Activated CD8-positive, alpha-beta T cell treated with anti-CD3 and anti-CD28 coated beads, Interleukin-2, amount 10 ng/mL, durations not matched to agents 7 days and 5 days (primary cell): Measurements from ENCODE around the gene STAB1. TPM values are rescaled to one million over a fixed set of nuclear protein-coding genes. Genes with fewer than 3 reads are reported as not detected.

Experiments used
- ATAC-seq: fragments of 150-1000 bp; cut with Tn5 transposase; one replicate; pipeline ENCODE4 v1.10.0; 2021; ENCODE audit warnings: moderate library complexity
- CTCF ChIA-PET: fragments of 350-600 bp; sonication (Branson Sonifier 250); formaldehyde crosslinking; loops from one replicate; lab custom pipeline; 2021; ENCODE audit warnings: antibody characterized with exemption; lab: Charles Lee
- POLR2A ChIA-PET: fragments of 350-600 bp; sonication (Branson Sonifier 250); formaldehyde crosslinking; loops from one replicate; lab custom pipeline; 2021; ENCODE audit warnings: antibody characterized with exemption; lab: Charles Lee
- DNase-seq: peaks from one replicate; pipeline ENCODE4 v3.0.0-alpha.2; 2020
- H3K27ac Mint-ChIP-seq: one replicate; pipeline ENCODE4 v1.8.0; 2021; ENCODE audit warnings: mild to moderate bottlenecking, mixed read lengths
- H3K27me3 Mint-ChIP-seq: one replicate; pipeline ENCODE4 v1.8.0; 2021; ENCODE audit warnings: low read depth, mixed read lengths
- H3K36me3 Mint-ChIP-seq: one replicate; pipeline ENCODE4 v1.8.0; 2021; ENCODE audit warnings: low read depth, mixed read lengths
- H3K4me1 Mint-ChIP-seq: one replicate; pipeline ENCODE4 v1.8.0; 2021; ENCODE audit warnings: low read depth, mixed read lengths
- H3K4me3 Mint-ChIP-seq: one replicate; pipeline ENCODE4 v1.8.0; 2021; ENCODE audit warnings: mild to moderate bottlenecking, mixed read lengths
- H3K9me3 Mint-ChIP-seq: one replicate; pipeline ENCODE4 v1.8.0; 2022; ENCODE audit warnings: mixed read lengths; ENCODE audit not compliant: insufficient read depth
- total RNA-seq, 2 experiments: library from RNA; stranded (reverse); gene quantifications; one replicate each; pipeline ENCODE4 v1.2.3, GENCODE V29; 2021

STAB1 gene
- total RNA-seq, 2 experiments from 2014 or later, result 0.05 TPM; not detected in 1

DNA sequence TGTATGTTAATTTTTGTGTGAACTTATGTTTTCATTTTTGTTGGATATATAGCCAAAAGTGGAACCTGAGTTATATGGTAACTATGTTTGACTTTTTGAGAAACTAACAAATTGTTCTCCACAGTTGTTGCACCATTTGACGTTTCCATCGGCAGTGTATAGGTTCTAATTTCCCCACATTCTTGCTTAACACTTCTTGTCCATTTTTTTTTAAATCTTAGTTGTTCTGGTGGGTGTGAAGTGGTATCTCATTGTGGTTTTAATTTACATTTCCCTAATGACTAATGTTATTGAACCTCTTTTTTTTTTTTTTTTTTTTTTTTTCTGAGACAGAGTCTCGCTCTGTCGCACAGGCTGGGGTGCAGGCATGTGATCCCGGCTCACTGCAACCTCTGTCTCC is 31.7 kb upstream of the STAB1 start:
- H3K27me3 Mint-ChIP-seq, result no peaks in the 10 kb centered on the region
- peaks cover 1% of the 10 kb centered on the region for H3K4me1 Mint-ChIP-seq
- CTCF ChIA-PET, result no interaction called here
- peaks cover 36% of the 10 kb centered on the region for H3K36me3 Mint-ChIP-seq
- H3K9me3 Mint-ChIP-seq, result no peaks in the 10 kb centered on the region
- POLR2A ChIA-PET, result no interaction called here
- DNase-seq, result no peak
- ATAC-seq, result no peak
- H3K4me3 Mint-ChIP-seq, result no peak overlapping the region
- no peak overlapping the region for H3K27ac Mint-ChIP-seq

DNA sequence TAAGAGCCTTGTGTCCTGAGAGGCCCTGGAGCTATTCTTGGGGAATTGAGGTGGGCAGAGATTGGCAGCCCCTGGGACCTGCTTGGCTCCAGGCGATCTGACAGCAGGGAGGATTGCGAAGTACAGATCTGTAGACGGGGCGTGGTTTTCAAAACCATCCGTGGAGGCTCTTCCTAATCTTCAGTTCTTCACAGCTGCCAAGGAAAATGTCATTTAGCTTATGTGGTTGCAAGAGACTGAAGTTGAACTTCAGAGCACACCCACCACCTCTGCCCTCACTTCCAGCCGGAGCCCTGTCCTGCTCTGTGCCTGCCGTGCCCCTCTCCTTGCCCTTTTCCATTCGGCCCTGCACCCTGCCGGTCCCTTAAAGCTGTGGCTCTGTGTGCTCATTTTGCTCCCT is 26.8 kb upstream of the STAB1 start:
- Mint-ChIP-seq H3K27me3 (no peaks in the 10 kb centered on the region), H3K4me3 (no peak overlapping the region), H3K27ac (no peak overlapping the region), H3K36me3 (peaks cover 20% of the 10 kb centered on the region), H3K9me3 (no peaks in the 10 kb centered on the region), H3K4me1 (no peaks in the 10 kb centered on the region)
- DNase-seq (no peak), ATAC-seq (no peak)
- ChIA-PET POLR2A (interaction anchor here (0.6 to 0.9 kb wide), 2 partner anchors 10 to 11 kb away, joined by 3 to 4 read pairs; no protein-coding TSS in a partner anchor), CTCF (no interaction called here)

DNA sequence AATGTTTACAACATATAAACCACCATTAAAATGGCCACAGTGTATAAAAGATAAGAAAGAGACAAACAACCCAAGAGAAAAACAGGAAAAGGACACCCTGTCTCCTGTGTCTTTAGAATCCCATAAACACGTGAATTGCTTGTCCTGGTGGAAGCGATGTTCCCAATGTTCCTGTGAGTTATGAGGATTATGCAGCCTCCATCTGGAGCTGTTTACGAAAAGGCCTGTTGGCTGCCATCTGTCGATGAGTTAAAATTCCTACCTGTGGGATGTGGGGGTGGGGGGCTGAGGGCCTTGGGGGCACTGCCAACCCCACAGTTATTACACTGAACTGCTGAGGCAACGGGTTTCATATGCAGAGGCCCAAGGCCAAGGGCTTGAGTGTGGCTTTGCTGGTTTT is 26.1 kb upstream of the STAB1 start:
- ChIA-PET POLR2A (no interaction called here), CTCF (interaction anchor here (1.7 kb wide), 1 partner anchor 16 kb away, joined by 4 read pairs; the partner anchor contains the start of gene TNNC1)
- Mint-ChIP-seq H3K27me3 (no peaks in the 10 kb centered on the region), H3K9me3 (no peaks in the 10 kb centered on the region), H3K4me1 (no peaks in the 10 kb centered on the region), H3K27ac (no peak overlapping the region), H3K4me3 (no peak overlapping the region), H3K36me3 (peaks cover 24% of the 10 kb centered on the region)
- DNase-seq, result no peak
- no peak for ATAC-seq

DNA sequence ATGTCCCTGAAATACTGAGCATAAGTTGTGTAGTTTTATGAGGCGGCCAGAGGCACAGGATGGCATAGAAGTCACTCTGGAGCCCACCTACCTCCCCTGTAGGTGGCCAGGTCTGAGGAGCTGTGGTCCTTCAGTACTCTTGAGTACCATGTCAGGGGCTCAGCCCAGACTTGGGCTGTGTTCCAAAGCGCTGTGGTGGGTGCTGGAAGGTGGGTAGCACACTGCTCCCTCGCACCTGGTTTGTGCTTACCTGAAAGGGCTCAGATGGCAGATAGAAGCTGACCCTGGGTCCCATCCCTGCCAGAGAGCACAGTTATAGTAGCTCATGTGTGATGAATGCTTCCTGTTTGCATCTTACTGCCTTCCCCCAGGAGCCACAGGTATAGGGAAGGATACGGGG is 24.2 kb upstream of the STAB1 start:
- no peak overlapping the region for H3K4me3 Mint-ChIP-seq
- H3K27me3 Mint-ChIP-seq, result no peaks in the 10 kb centered on the region
- DNase-seq (no peak), ATAC-seq (no peak)
- H3K4me1 Mint-ChIP-seq, result no peaks in the 10 kb centered on the region
- peaks cover 31% of the 10 kb centered on the region for H3K36me3 Mint-ChIP-seq
- no peak overlapping the region for H3K27ac Mint-ChIP-seq
- CTCF ChIA-PET, result interaction anchor here (1.1 to 1.8 kb wide), 5 partner anchors 9 to 24 kb away, joined by 3 to 6 read pairs (median 4); partner anchors contain the start of gene TNNC1
- POLR2A ChIA-PET, result interaction anchor here (0.6 kb wide), 1 partner anchor 37 kb away, joined by 3 read pairs; no protein-coding TSS in a partner anchor
- H3K9me3 Mint-ChIP-seq, result no peaks in the 10 kb centered on the region

DNA sequence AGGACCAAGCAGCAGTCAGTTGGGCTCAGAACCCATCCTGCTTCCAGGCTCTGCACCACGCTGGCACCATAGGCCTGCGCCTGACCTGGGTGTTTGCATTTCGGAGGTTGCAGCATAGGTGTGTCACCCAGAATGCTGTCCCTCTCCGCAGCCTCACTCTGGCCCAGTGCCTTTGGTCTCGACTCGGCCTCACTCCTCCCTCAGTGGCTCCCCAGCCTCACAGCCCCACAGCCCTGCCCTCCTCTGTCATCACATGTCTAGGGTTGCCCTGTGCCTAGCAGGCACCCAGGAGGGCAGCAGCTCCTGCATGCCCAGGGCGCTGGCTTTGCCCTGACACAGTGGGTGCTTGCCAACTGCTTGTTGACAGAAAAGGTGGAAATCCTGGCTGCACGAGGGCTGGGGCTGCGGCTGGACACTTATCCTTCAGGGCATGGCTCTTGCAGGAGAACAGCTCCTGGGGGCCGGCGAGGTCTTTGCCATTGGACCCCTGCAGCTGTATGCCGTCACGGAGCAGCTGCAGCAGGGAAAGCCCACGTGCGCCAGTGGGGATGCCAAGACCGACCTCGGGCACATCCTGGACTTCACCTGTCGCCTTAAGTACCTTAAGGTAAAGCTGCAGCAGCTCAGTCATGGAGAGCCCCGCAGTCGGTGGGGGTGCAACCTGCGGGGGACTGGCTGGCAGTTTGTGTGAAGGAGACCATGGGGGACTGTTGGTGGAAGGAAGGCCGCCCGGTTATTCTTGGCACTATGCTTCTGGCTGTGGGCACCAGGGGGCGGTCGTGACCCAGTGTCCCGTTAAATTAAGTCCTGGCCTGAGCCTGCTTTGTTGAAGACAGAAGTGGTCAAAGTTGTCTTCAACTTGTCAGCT is 23.5 kb upstream of the STAB1 start:
- no peaks in the 10 kb centered on the region for H3K4me1 Mint-ChIP-seq
- H3K36me3 Mint-ChIP-seq, result peaks cover 34% of the 10 kb centered on the region
- no peaks in the 10 kb centered on the region for H3K27me3 Mint-ChIP-seq
- H3K4me3 Mint-ChIP-seq, result no peak overlapping the region
- H3K9me3 Mint-ChIP-seq, result no peaks in the 10 kb centered on the region
- no peak overlapping the region for H3K27ac Mint-ChIP-seq
- peak; percentile 47 for DNase-seq
- POLR2A ChIA-PET, result interaction anchor here (0.6 kb wide), 1 partner anchor 38 kb away, joined by 3 read pairs; no protein-coding TSS in a partner anchor
- peak; percentile 54 for ATAC-seq
- CTCF ChIA-PET, result interaction anchor here (1.0 to 1.8 kb wide), 5 partner anchors 9 to 25 kb away, joined by 3 to 6 read pairs (median 5); no protein-coding TSS in a partner anchor

DNA sequence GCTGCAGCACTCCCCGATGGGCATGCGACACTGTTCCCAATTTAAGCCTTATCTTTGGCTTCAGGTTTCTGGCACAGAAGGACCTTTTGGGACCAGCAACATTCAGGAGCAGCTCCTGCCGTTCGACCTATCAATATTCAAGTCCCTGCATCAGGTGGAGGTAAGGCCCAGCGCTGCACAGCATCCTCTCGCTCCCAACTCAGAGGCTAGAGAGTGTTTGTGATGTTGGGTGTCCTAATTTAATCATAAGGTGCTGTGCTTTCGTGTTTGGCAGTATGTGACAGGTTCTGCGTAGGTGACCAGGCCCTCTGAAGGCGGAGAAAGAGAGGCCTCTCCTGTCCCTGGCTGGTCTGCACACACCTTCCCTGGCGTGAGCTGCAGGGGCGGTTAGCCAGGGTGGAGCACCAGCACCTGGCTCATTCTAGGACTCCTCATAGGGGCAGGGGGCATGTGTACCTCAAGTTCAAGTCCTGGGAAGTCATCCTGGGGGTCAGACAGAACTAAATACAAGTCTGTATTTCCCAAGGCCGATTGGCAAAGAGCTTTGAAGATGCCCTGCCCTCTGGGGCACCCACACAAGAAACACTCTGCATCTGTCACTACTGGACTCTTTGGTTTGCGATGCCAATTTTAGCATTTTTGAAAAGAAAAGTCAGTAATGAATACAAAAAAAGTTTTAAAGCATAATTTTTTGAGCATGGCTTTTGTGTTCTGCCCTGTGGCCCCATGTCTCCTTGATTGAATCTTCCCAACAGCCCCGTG is 22.7 kb upstream of the STAB1 start:
- Mint-ChIP-seq H3K9me3 (no peaks in the 10 kb centered on the region), H3K4me3 (no peak overlapping the region), H3K4me1 (no peaks in the 10 kb centered on the region), H3K36me3 (peaks cover 35% of the 10 kb centered on the region), H3K27me3 (no peaks in the 10 kb centered on the region), H3K27ac (no peak overlapping the region)
- no peak for ATAC-seq
- ChIA-PET CTCF (interaction anchor here (1.0 to 1.5 kb wide), 3 partner anchors 10 to 12 kb away, joined by 3 to 5 read pairs (median 3); no protein-coding TSS in a partner anchor), POLR2A (no interaction called here)
- DNase-seq, result no peak

DNA sequence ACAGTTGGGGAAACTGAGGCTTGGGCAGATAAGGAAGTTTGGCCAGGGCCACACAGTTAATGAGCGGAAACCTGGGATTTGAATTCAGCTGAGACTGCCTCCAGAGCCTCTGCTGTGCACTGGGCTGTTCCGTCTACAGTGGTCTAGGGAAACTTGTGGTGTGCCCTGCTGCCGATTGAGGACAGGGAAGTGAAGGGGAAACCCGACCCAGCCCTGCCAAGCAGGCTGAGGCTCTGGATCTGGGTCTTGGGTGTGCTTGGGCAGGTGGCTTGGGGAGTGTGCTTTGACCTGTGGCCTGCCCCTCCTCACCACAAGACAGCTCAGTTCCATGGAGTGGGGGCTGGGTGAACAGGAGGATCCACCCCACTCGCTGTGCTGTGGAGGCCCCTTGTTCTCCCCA is 22.1 kb upstream of the STAB1 start:
- Mint-ChIP-seq H3K4me1 (no peaks in the 10 kb centered on the region), H3K36me3 (peaks cover 37% of the 10 kb centered on the region), H3K4me3 (no peak overlapping the region), H3K27me3 (no peaks in the 10 kb centered on the region), H3K27ac (no peak overlapping the region), H3K9me3 (no peaks in the 10 kb centered on the region)
- ChIA-PET CTCF (no interaction called here), POLR2A (no interaction called here)
- ATAC-seq (no peak), DNase-seq (no peak)

DNA sequence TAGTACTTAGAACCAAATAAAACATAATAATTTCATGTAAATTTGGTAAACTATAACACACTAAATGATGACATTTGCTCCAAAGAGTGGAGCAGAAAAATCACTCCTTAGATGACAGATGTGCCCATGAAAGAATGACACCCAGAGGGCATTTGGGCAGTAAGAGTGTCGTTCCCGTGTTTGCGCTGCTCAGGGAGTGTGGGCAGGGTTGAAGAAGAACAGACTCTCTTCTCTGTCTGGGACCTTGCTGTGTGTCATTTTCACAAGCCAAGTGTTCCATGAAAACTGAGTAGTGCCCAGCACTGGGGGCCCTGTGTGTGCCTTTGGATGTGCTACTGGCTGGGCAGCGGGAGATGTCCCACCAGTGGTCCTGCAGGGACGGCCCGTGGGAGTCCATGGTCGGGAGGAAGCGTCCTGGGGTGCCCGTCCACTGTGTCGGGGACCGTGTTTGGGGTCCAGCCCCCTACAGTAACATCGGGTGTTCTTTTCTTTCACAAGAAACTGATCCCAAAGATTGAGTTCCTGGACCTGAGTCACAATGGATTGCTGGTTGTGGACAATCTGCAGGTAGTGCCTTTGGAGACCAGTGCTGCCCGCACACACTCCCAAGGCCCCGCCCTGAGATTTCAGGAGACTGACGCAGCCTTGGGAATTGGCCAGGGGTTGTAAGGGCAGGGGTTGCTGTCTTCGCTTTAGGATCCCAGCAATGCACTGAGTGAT is 17.9 kb upstream of the STAB1 start:
- Mint-ChIP-seq H3K4me1 (no peaks in the 10 kb centered on the region), H3K27me3 (no peaks in the 10 kb centered on the region), H3K27ac (no peak overlapping the region), H3K4me3 (no peak overlapping the region), H3K36me3 (peaks cover 56% of the 10 kb centered on the region), H3K9me3 (no peaks in the 10 kb centered on the region)
- ATAC-seq (no peak), DNase-seq (no peak)
- ChIA-PET POLR2A (no interaction called here), CTCF (no interaction called here)

DNA sequence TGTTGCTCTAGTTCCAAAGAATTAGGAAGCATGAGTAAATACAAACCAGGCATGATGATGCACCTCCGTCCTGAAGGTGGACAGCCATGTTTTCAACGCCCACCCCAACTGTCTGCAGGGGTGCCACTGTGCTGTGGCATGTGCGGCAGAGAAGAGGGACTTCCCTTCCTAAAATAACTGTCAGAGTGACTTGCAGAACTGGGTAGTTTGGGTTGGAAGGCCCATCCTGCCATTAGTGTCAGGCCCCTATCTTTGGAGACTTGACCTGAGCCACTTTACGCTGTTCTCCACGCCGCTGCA is 17.4 kb upstream of the STAB1 start:
- Mint-ChIP-seq H3K4me3 (no peak overlapping the region), H3K4me1 (no peaks in the 10 kb centered on the region), H3K9me3 (no peaks in the 10 kb centered on the region), H3K27me3 (no peaks in the 10 kb centered on the region), H3K36me3 (peaks cover 54% of the 10 kb centered on the region), H3K27ac (no peak overlapping the region)
- ChIA-PET CTCF (no interaction called here), POLR2A (no interaction called here)
- no peak for ATAC-seq
- no peak for DNase-seq

DNA sequence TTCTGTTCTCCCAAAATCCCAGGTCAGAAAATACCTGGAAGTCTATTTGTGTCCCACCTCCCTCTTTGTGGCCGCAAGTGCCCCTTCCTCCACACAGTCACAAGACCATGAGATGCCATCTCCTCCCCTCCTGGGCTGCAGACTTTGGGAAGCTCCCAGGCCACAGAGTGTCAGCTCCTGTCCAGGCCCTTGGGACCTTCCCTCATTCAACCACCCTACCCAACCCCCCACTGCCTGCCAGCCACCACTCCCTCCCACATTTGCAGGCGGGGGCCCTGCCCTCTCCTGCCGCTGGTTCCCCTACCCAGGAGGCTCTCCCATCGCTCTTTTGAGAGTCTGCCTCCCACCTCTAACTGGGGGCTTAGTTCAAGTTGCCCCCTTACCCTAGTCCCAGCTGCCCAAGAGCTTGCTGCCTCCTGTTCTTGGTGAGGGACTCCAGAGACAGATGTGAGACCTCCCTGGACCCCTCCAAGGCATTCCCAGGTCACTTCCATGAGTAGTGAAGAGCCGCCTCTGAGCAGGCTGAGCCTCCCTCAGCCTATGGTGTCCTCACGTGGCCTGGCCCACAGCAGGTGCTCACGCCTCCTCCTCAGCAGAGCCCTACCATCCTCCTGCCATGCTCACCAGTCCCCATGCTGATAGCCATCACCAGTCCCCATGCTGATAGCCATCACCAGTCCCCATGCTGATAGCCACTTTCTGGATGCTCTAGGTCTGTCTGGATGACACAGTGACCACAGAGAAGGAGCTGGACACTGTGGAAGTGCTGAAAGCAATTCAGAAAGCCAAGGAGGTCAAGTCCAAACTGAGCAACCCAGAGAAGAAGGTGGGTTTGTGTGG is 15.9 kb upstream of the STAB1 start:
- H3K27me3 Mint-ChIP-seq, result no peaks in the 10 kb centered on the region
- ChIA-PET CTCF (no interaction called here), POLR2A (interaction anchor here (0.8 kb wide), 1 partner anchor 16 kb away, joined by 4 read pairs; the partner anchor contains the start of gene STAB1)
- ATAC-seq (no peak), DNase-seq (no peak)
- peaks cover 46% of the 10 kb centered on the region for H3K36me3 Mint-ChIP-seq
- no peaks in the 10 kb centered on the region for H3K4me1 Mint-ChIP-seq
- no peak overlapping the region for H3K27ac Mint-ChIP-seq
- no peak overlapping the region for H3K4me3 Mint-ChIP-seq
- no peaks in the 10 kb centered on the region for H3K9me3 Mint-ChIP-seq
